ENCODE data around the gene KRT7.

The KRT7 gene

GRCh38 chr12:52296572-52297215 is 63.7 kb downstream of the KRT7 start:
- DNase-seq (ENCODE audit: low read depth in 1 of 2, low spot score in 1 of 2): no peak
